Smooth muscle cell of the brain vasculature (primary cell): ENCODE data around the gene ASIC1.
"Not testable (repeated sequence)": the region's sequence is repeated elsewhere in the genome, so short reads cannot be mapped to it uniquely, and the experiment has no call there.

Source experiments
- DNase-seq: peaks from one replicate; pipeline ENCODE4 v3.0.0-alpha.2; 2012; ENCODE audit warnings: low read depth, low spot score

Gene ASIC1

GRCh38 chr12:50061171-50061570, 3.8 kb downstream of the ASIC1 start:
- no peak for DNase-seq

GRCh38 chr12:50061946-50062686, 4.7 kb downstream of the ASIC1 start:
- no peak for DNase-seq

GRCh38 chr12:50062728-50063460, 5.5 kb downstream of the ASIC1 start:
- DNase-seq = no peak

GRCh38 chr12:50065726-50066310, 8.4 kb downstream of the ASIC1 start:
- no peak for DNase-seq

GRCh38 chr12:50066402-50066801, 9.0 kb downstream of the ASIC1 start:
- DNase-seq = no peak

GRCh38 chr12:50069069-50069468, 11.7 kb downstream of the ASIC1 start:
- no peak for DNase-seq

- no peak for DNase-seq
Observed at GRCh38 chr12:50069539-50069938, 12.1 kb downstream of the ASIC1 start.

- DNase-seq = peak; percentile 70
Observed at GRCh38 chr12:50070314-50071060, 13.1 kb downstream of the ASIC1 start.

GRCh38 chr12:50072198-50072907, 15.0 kb downstream of the ASIC1 start:
- DNase-seq = no peak

GRCh38 chr12:50073206-50073605, 15.8 kb downstream of the ASIC1 start:
- no peak for DNase-seq

GRCh38 chr12:50073712-50074111, 16.3 kb downstream of the ASIC1 start:
- DNase-seq = no peak

GRCh38 chr12:50074936-50075807, 17.8 kb downstream of the ASIC1 start:
- peak; percentile 65 for DNase-seq

- DNase-seq = no peak
Observed at GRCh38 chr12:50075808-50076170, 18.4 kb downstream of the ASIC1 start.

- no peak for DNase-seq
Observed at GRCh38 chr12:50077099-50077498, 19.7 kb downstream of the ASIC1 start.

- DNase-seq = no peak
Observed at GRCh38 chr12:50078281-50078680, 20.9 kb downstream of the ASIC1 start.

- no peak for DNase-seq
Observed at GRCh38 chr12:50079771-50080170, 22.4 kb downstream of the ASIC1 start.

GRCh38 chr12:50081096-50081808, 23.9 kb downstream of the ASIC1 start:
- DNase-seq = no peak

GRCh38 chr12:50082644-50083043, 25.2 kb downstream of the ASIC1 start:
- no peak for DNase-seq

GRCh38 chr12:50083301-50083700, 25.9 kb downstream of the ASIC1 start:
- no peak for DNase-seq

- DNase-seq = not testable (repeated sequence)
Observed at GRCh38 chr12:50084409-50084774, 27.0 kb downstream of the ASIC1 start.
